Cortex of kidney (tissue), 1 donor: ENCODE measurements around the gene PTPRE.

ENCODE experiments used
- DNase-seq: peaks from one replicate; lab custom pipeline; 2025; lab: John Stamatoyannopoulos, UW

PTPRE gene

DNA sequence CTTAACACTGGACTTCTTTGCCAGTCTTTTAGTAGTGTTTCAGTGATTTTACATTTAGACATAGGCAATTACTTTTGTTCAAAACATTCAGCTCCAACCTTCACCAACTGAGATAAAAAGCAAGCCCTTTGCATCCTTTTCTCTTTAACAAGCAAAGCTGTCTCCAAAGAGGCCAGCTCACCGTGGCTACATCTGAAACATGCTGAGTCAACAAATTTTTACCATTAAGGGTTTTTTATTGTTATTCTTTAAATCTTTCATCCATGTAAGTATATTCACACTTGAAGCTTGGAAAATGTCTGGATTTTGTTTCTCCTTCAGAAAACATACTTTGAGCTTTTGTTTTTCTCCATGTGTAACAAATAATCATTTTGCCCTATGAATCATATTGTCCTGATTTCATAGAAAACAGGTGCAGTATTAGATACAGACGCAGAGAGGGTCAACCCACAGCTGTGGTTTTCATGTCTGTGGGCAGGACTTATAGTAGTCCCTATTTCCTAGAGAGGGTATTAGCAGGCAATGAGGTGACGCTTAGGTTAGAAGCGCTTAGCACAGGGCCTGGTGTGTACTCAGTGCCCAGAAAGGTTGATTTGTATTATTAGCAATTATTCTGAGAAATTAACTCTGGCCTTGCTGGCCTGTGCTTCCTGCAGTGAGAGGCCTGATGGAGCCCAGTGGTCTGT lies 119.9 kb downstream of the PTPRE start:
- DNase-seq: no peak

DNA sequence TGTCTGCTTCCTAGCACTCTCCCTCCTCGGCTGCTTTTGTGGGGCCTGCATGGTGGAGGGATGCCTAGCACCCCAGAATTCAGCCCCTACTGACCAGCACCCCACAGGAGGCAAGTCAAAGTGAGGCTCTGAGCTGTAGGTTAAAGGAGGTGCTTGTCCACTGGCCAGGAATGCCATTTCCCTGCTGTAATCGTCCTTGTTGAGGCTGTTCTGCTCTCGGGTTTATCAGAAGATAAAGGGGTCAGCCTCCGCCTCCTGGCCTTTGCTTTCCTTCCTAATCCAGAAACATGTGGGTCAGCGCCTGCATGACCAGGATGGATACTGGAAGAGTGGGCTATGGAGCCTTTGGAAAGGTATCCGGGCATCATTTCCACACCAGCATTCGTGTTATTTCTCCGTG lies 120.4 kb downstream of the PTPRE start:
- no peak for DNase-seq

DNA sequence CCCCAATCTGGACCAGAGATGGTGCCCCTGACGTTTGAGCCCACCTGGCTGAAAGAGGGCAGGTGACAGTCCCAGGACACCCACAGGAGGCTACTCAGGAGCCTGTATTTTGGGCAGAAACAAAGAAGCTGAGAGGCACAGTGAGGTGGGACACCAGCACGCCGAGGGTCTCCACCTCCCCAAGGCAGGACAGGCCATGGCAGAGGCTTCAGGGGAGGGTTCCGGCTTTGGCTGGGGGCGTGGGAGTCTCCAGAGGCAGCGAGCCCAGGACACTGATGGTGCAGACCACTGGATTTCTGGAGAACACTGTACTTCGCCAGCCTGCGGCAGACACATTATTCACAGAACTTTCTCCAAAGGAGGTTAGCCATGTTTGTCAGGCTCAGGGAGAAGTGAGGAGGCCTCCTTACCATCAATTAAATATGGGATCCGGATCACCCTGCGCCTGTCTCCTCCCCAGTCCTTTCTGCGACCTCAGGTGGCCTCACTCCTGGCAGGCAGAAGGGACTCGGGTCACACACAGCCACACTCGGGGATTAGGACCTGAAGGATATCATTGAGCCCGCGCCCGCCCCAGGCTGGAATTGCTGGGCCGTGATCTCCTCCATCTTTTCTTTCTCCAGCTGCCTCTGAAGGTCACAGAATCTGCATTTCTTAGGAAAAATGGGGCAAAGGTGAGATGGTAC lies 121.1 kb downstream of the PTPRE start:
- no peak for DNase-seq

GRCh38 chr10:128028508-128029289 lies 121.8 kb downstream of the PTPRE start:
- no peak for DNase-seq

DNA sequence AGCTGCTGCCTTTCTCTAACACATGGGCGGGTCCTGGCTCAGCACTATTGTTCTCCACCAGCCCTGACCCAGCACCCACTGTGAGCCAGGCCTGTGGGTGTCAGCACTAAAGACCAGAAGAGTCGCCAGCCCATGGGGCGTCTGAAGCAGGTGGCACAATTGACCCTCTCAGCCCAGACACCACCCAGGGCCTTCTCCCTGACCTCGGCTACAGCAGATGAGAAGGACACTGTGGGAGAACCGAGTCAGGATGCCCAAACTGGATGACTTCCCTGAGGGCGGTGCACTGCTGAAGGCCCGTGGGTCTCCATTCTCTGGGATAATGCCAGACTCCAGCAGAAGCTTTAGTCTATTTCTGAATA lies 122.4 kb downstream of the PTPRE start:
- no peak for DNase-seq

DNA sequence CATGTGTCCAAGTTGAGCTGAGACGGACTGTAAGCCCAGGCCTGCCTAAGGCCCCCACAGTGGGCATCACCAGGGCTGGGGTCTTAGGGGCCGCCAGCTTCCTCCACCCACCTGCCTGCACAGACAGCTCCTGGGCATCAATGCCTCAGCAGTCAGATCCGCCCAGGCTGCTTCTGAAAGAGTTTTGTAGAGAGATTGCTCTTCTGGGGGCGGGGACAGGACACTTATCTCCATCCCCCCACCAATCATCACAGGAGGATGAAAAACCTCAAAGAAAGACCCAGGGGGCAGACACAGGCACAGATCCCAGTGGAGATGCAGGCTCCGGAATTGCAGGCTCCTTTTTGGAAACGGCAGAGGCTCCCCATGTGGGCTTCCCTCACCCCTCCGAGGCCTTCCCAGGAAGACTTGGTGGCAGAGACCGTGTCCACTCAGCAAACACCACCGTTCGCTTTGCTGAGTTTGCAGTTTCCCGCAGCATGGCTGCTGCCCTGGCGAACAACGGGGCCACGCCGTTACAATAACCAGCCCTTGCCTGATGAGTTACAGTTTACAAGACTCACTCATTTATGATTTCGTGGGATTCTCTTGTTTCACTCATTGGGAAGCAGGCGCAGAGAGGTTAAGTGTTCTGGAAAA lies 122.9 kb downstream of the PTPRE start:
- no peak for DNase-seq

- no peak for DNase-seq
These were observed 123.7 kb downstream of the PTPRE start for GRCh38 chr10:128030498-128031072.

GRCh38 chr10:128031216-128031615 lies 124.3 kb downstream of the PTPRE start:
- DNase-seq: no peak

DNA sequence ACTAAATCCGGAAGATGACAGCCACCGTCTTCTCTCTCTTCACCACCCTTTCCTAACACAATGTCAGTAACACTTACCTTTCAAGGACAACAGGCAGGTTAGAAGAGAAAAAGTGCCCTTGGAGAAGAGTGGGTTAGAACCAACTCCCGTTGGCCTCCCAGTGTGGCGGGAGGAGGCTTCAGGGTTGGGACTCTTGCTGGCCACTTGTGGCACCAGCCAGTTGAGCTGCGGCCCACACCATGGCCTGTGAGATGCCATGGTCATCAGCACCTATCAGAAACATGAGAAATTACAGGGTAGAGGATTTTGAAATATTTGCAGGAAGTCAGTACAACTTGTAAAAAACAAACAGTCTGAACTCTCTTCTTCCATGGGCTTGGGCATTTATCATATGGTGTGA lies 125.6 kb downstream of the PTPRE start:
- DNase-seq: no peak

GRCh38 chr10:128035557-128035973 lies 128.7 kb downstream of the PTPRE start:
- DNase-seq: no peak

DNA sequence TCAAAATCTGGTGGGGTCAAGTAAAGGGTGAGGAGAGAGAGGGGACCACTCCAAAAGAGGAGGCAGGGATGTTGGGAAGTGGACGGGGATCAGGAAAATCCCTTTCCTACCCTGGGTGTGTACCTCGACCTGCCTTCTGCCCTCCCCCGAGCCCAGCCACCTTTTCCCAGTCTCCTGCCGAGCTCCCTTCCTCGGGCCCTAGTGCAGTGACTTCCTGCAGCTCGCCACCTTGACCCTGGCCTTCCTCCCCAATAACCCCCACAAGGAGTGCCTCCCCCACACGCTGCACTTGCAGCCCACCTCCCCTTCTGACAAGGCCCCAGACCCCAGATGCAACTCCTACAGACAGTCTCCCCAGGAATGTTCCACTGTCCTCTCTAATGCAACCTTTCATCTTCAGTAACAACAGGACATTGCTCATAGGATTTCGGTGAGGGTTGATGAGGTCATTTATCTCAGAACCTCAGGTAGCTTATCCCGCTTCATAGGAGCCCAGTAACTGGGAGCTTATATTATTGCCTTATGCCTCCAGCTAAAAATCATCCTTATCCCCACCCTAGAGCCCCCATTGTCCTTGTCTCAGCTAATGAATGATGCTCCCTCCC lies 129.2 kb downstream of the PTPRE start:
- DNase-seq: no peak

DNA sequence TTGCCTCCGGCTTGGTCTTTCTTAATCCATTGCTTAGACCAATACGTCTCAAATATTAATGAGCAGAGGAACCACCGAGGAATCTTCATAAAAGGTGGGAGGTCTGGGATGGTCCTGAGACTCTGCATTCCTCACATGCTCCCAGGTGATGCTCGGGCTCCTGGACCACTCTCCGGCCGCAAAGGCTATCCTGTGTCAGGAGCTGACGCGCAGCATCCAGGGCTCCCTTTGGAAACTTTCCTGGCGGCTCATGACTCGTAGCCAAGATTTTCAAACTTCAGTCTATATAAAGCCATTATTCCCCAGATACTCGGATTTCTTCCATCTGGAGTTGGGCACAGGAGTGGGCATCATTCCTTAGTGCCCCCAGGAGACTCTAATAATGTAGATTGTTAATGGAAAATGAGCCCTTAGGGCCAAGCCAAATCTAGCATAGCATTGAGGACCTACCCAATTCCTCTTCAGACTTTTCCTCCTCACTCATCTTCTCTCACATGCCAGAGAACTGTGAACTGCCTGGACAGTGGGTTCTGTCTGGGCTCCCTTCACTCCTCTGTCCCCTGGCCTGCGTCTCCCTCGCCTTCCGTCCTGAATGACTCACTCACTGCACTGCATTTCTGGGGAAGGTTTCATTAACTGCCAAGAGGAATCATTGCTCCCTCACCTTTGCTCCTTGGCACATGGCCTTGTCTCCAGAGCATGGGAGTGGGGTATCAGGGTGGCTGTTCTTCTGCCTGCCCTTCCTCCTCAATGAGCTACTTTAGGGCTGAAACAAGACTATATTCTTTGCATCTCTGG lies 130.0 kb downstream of the PTPRE start:
- no peak for DNase-seq

GRCh38 chr10:128040096-128040495 lies 133.2 kb downstream of the PTPRE start:
- DNase-seq: no peak

DNA sequence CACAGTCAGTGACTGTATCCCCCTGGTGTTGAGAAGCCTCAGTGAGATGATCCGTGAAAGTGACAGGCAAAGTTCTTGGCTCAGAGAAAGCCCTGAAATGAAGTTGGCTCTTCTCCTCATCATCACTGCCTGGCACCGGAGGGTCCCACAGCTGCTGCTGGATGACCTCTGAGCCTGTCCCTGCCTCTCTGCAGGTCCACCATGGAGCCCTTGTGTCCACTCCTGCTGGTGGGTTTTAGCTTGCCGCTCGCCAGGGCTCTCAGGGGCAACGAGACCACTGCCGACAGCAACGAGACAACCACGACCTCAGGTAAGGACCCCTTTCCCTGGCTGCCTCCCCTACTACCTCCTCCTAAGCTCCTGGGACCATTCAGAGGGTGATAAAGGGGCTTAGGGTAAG lies 133.8 kb downstream of the PTPRE start:
- DNase-seq: no peak

DNA sequence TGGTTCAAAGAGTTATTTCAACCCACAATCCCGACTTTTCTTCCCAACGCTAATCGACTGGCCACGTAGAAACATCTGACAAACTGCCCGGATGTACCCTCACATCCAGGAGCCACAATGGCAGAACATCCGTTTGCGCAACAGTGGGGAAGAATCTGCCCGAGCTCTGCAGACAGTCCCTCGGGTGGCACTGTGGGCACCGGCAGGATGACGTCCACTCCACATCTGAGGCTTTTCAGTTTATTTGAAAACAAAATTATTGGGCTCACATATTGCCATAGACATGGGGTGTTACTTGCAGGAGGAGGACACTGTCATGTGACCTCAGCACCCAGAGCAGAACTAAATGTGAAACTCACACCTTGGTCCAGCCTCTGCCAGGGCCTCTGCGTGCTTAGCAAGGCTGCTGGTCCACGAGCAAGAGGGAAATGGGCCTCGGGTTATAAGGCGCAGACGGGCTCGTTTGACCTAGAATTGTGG lies 135.3 kb downstream of the PTPRE start:
- DNase-seq: no peak

DNA sequence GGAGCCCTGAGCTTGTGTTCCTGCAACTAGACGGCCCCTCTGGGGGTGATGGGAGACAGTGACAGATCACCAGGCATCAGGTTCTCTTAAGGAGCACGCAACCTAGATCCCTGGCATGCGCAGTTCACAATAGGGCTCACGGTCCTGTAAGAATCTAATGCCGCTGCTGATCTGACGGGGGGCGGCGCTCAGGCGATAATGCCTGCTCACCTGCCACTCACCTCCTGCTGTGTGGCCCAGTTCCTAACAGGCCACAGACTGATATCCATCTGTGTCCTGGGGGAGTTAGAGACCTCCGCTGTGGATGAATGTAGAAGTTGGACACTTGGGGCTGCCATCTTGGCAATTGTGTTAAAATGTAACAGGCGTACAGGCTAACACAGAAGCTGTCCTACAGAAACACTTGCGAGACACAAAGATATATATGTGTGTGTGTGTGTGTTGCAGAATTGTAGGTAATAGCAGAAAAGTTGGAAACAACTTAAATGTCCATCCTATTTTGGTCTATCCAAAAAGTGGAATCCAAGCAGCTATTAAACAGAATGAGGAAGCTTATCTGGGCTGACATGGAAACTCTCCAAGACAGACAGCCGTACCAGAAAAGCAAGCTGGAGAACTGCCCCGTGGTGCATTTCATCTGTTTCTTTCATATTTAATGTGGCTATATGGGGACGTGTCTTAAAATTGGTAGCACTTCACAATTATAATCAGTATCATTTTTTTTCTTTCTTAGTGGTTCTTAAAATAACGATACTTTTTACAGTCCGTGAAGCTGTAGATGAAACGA lies 136.5 kb downstream of the PTPRE start:
- no peak for DNase-seq

DNA sequence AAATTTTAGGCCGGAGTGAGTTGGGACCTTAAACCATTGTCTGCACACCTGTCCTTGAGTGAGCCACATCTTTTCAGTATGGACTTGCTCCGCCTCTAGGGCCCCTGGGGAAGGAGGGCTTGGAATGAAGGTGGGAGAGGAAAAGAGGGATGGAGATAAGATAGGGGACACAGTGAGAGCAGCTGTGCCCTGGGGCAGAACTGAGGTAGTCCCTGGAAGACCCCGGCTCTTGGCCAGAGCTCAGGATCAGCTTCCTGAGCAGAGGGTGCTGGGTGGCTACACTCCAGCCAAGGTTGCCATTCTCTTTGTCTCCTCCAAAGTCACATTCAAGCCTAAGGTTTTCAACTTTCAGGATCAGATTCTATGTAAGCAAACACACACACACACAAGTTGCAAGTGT lies 137.3 kb downstream of the PTPRE start:
- no peak for DNase-seq

DNA sequence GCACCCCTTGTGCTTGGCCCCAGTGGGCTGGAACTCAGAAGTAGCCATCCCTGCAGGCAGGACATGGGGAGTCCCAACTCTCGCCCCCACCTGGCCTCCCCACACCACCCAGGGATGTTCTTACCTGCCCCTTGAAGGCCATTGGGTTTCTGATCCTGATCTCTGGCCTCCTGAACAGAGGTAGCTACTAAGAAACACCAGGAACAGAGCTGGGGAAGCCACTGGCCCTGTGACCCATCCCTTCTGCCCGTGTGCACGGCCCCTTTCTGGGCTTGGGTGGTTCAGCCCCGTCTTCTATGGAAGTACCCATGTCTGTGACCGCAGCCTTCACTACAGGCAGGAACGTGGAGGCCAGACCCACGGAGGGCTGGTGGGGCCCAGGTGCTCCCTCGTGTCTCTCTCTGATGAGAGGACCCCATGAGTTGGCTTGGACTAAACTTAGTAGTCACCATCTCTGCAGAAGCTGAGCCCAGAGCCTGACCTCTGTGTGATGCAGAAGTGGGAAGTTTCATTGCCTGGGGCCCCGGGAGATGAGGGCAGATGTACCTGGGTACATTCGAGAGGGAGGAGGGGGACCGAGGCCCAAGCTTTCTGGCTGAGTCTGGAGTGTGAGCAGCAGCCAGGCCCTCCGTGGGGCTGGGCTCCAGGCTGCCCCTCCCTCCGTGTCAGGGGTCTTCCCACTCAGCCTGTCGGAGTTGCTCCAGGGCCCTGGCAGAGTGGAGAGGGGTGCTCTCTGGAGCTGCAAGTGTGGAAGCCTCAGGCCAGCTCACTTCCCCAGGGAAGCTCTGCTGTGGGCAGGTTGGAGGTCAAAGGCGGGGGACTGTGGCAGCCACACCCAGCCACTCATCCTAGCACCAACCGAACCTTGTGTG lies 138.3 kb downstream of the PTPRE start:
- DNase-seq: no peak

DNA sequence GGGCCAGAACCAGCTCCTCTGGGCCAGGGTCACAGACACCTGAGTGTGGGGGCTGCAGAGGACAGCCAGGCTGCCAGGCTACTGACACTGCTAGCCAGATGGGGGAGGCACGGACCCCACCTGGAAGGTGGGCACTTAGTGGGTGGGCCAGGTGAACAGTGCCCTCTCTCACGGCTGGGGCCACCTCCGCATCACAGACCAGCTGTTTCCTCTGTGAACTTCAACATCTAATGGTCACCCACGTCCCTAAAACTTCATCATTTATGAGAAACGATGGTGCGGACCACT lies 138.9 kb downstream of the PTPRE start:
- no peak for DNase-seq
